ENCODE measurements around the gene WDFY3.

DNA sequence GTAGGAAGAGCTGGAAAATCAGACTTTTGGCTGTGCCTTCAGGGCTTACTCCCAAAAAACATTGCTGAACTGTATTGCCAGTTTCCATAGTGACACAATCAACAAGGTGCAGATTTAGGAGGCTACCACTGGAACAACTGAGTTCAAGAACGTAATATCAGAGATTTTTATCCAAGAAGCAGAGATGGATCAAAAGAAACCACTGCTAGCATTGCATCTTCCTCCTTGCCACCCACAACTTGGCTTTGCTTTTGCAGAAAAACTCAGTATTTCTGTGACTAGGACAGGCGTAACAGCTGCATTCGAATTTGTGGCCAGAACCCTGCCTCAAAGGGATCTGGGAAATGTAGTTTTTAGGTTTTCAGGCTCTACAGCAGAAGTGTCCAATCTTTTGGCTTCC, 27.8 kb upstream of the WDFY3 start:
- TF ChIP-seq OSR1 (CRISPR knock-in tag; IDR thresholded peaks at IDR 0.05) (no peak), ARNTL (CRISPR knock-in tag; IDR thresholded peaks at IDR 0.05; ENCODE audit: borderline replicate concordance, low read depth) (no peak), CSDC2 (CRISPR knock-in tag; IDR thresholded peaks at IDR 0.05) (no peak)

Measured in SK-N-SH treated with all-trans-retinoic acid at 6 μM for 48 hours (cell line).